Neutrophil (primary cell): Measurements from ENCODE around the gene ZNF644.

Experiments
- H3K27ac ChIP-seq: fragments of 200-600 bp; sonication (generic); 2 replicates; pipeline ENCODE4 v1.5.1; 2016; ENCODE audit warnings: mild to moderate bottlenecking, moderate library complexity
- H3K27me3 ChIP-seq: fragments of 200-600 bp; sonication (generic); 2 replicates; pipeline ENCODE4 v1.6.0; 2016; ENCODE audit warnings: mild to moderate bottlenecking
- H3K36me3 ChIP-seq: fragments of 200-600 bp; sonication (generic); 2 replicates; pipeline ENCODE4 v1.5.1; 2017
- H3K4me1 ChIP-seq, 2 experiments: fragments of 200-600 bp in 1 of 2; sonication (generic) in 1 of 2; 1 replicate in 1 of 2; 2 replicates in 1 of 2; pipeline versions ENCODE4 v1.5.1 to v1.6.1; 2013 to 2016; ENCODE audit warnings: low read depth in 1 of 2, low read length in 1 of 2, mild to moderate bottlenecking in 1 of 2, moderate library complexity in 1 of 2; ENCODE audit not compliant: control insufficient read depth in 1 of 2, insufficient read depth in 1 of 2
- H3K4me3 ChIP-seq, 2 experiments: fragments of 200-600 bp in 1 of 2; sonication (generic) in 1 of 2; 1 replicate in 1 of 2; 2 replicates in 1 of 2; pipeline ENCODE4 v1.5.1; 2013 to 2016; ENCODE audit warnings: low read depth in 1 of 2, low read length in 1 of 2, mild to moderate bottlenecking in 1 of 2, moderate library complexity in 1 of 2
- H3K9me3 ChIP-seq: fragments of 200-600 bp; sonication (generic); 2 replicates; pipeline ENCODE4 v1.5.1; 2016
- CTCF ChIP-seq: fragments of 200-600 bp; sonication (generic); IDR thresholded peaks from 2 replicates; pipeline ENCODE4 v1.5.1; 2016; ENCODE audit warnings: antibody characterized with exemption

ZNF644 gene

GRCh38 chr1:91026320-91026719 lies 4.5 kb upstream of the ZNF644 start:
- Histone ChIP-seq H3K4me3 (no peak overlapping the region), H3K27ac (no peak overlapping the region), H3K4me1 (peaks cover 3 to 7% of the 10 kb centered on the region in 2 experiments), H3K9me3 (no peaks in the 10 kb centered on the region), H3K27me3 (peaks cover 21% of the 10 kb centered on the region), H3K36me3 (no peaks in the 10 kb centered on the region)
- no peak for TF ChIP-seq CTCF

DNA sequence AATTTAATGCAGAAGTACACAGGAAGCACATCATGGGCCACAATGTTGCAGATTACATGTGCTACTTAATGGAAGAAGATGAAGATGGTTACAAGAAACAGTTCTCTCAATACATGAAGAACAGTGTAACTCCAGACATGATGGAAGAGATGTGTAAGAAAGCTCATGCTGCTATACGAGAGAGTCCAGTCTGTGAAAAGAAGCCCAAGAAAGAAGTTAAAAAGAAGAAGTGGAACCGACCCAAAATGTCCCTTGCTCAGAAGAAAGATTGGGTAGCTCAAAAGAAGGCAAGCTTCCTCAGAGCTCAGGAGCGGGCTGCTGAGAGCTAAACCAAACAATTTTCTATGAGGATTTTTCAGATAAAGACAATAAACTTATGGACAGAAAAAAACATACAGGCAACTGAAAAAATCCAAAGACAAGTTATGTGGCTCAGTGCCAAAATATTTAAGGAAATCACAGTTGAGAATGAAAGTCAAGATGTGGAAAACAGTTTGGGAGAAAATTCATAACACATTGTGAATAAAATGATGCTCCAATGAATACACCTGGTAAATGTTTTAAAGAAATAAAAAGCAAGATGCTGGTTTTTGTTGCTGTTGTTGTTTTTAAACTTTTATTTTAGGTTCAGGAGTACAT lies 2.8 kb upstream of the ZNF644 start:
- Histone ChIP-seq H3K9me3 (no peaks in the 10 kb centered on the region), H3K4me3 (no peak overlapping the region), H3K27me3 (peaks cover 19% of the 10 kb centered on the region), H3K36me3 (no peaks in the 10 kb centered on the region), H3K4me1 (peaks cover 12 to 23% of the 10 kb centered on the region in 2 experiments), H3K27ac (no peak overlapping the region)
- TF ChIP-seq CTCF = no peak

DNA sequence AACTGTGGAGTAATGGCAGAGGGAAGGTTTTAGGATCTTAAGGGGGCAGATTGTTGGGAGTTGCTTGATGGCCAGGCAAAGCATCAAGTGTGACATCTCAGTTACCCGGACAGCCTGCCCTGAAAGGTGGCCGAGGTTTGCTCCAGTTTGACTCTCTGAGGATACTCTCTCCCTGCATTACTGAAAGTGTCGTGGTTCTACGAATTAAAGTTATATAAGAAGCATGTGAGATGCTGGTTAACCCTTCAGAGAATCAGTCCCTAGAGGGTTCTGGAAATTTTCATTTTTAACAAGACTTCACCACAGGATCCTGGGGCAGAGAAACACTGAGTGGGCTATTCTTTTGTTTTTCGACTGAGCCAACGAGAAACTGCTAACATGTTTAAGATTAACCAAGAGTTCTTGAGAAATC lies 689 bp upstream of the ZNF644 start:
- H3K27me3 ChIP-seq = peaks cover 9% of the 10 kb centered on the region
- peak overlapping the region; percentile 92 for H3K27ac ChIP-seq
- H3K36me3 ChIP-seq = no peaks in the 10 kb centered on the region
- no peaks in the 10 kb centered on the region for H3K9me3 ChIP-seq
- H3K4me3 ChIP-seq = peak overlapping the region; percentile 80 to 86
- TF ChIP-seq CTCF = no peak
- H3K4me1 ChIP-seq = peaks cover 12 to 26% of the 10 kb centered on the region in 2 experiments

GRCh38 chr1:91020967-91021685 lies 709 bp downstream of the ZNF644 start:
- TF ChIP-seq CTCF = no peak
- H3K9me3 ChIP-seq = no peaks in the 10 kb centered on the region
- H3K36me3 ChIP-seq = no peaks in the 10 kb centered on the region
- no peaks in the 10 kb centered on the region for H3K27me3 ChIP-seq
- H3K4me3 ChIP-seq = peak overlapping the region; percentile 80 to 86
- H3K27ac ChIP-seq = peak overlapping the region; percentile 92
- peaks cover 12 to 26% of the 10 kb centered on the region in 2 experiments for H3K4me1 ChIP-seq

DNA sequence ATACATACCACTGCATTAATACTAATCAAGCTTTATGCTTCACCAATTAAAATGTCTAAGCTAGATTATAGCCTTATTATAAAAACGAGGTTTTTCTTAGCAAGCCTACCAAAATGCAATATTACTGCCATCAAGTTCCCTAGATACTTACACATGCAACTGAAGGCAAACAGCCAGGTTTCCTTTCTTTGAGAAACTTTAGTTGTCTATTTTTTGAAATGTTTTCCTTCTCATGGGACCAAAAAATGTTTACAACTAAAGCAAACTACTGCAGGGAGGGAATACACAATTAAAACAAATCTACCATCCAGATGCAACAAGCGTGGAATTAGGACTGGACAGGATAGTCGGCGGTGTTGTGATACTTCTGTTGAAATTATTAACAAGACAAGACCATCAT lies 1.3 kb downstream of the ZNF644 start:
- no peak for TF ChIP-seq CTCF

More for the DNA sequence above, 1.3 kb downstream of the ZNF644 start:
- no peaks in the 10 kb centered on the region for H3K27me3 ChIP-seq
- H3K36me3 ChIP-seq = no peaks in the 10 kb centered on the region
- H3K9me3 ChIP-seq = no peaks in the 10 kb centered on the region
- H3K4me1 ChIP-seq = peaks cover 12 to 26% of the 10 kb centered on the region in 2 experiments
- no peak overlapping the region for H3K27ac ChIP-seq
- peak overlapping the region in 1 of 2 experiments; percentile 86 for H3K4me3 ChIP-seq
